GM19467 (cell line): ENCODE data around the gene ZNF202.

Source experiments
- ATAC-seq: cut with Tn5 transposase; IDR thresholded peaks from one replicate; pipeline ENCODE4 v1.9.1; 2021; ENCODE audit warnings: mild to moderate bottlenecking, moderate library complexity; ENCODE audit not compliant: unreplicated experiment

ZNF202 gene

GRCh38 chr11:123684601-123685000 lies 56.9 kb downstream of the ZNF202 start:
- no peak for ATAC-seq

- no peak for ATAC-seq
Observed at GRCh38 chr11:123683428-123684170, 57.9 kb downstream of the ZNF202 start.

GRCh38 chr11:123682696-123683410 lies 58.6 kb downstream of the ZNF202 start:
- no peak for ATAC-seq

GRCh38 chr11:123681030-123681429 lies 60.4 kb downstream of the ZNF202 start:
- ATAC-seq, result no peak

- no peak for ATAC-seq
Observed at GRCh38 chr11:123678246-123678645, 63.2 kb downstream of the ZNF202 start.

GRCh38 chr11:123677510-123677909 lies 64.0 kb downstream of the ZNF202 start:
- no peak for ATAC-seq

- ATAC-seq, result no peak
Observed at GRCh38 chr11:123674297-123674696, 67.2 kb downstream of the ZNF202 start.
